OCI-LY1 (cell line): ENCODE results near the gene PASK.

Experiments
- H2AFZ ChIP-seq: fragments of 200-600 bp; sonication (generic), shearing (Covaris generic); 2 replicates; pipeline ENCODE4 v1.6.0; 2014; ENCODE audit warnings: antibody characterized with exemption, mild to moderate bottlenecking, low read length
- H3F3A ChIP-seq: fragments of 200-600 bp; sonication (generic), shearing (Covaris generic); 2 replicates; pipeline ENCODE4 v1.6.0; 2014; ENCODE audit warnings: mild to moderate bottlenecking, antibody characterized with exemption, low read length, moderate library complexity; ENCODE audit not compliant: insufficient read depth
- H3K27ac ChIP-seq: fragments of 200-600 bp; sonication (generic); 2 replicates; pipeline ENCODE4 v1.5.1; 2014; ENCODE audit warnings: low read length, mixed run types, mild to moderate bottlenecking, low read depth; ENCODE audit not compliant: poor library complexity, severe bottlenecking
- H3K27me3 ChIP-seq: fragments of 200-600 bp; sonication (generic); 2 replicates; pipeline ENCODE4 v1.6.0; 2014; ENCODE audit warnings: antibody characterized with exemption, mild to moderate bottlenecking, low read length, moderate library complexity; ENCODE audit not compliant: insufficient read depth
- H3K36me3 ChIP-seq: fragments of 200-600 bp; sonication (generic); 2 replicates; pipeline ENCODE4 v1.6.1; 2014; ENCODE audit warnings: mild to moderate bottlenecking, antibody characterized with exemption, low read length, moderate library complexity, mixed read lengths; ENCODE audit not compliant: insufficient read depth
- H3K4me1 ChIP-seq: fragments of 200-600 bp; sonication (generic); 2 replicates; pipeline ENCODE4 v1.5.1; 2014; ENCODE audit warnings: mild to moderate bottlenecking, low read length, moderate library complexity; ENCODE audit not compliant: insufficient read depth, severe bottlenecking
- H3K4me2 ChIP-seq: fragments of 200-600 bp; sonication (generic), shearing (Covaris generic); 2 replicates; pipeline ENCODE4 v1.6.1; 2014; ENCODE audit warnings: low read length
- H3K4me3 ChIP-seq: fragments of 200-600 bp; sonication (generic); 2 replicates; pipeline ENCODE4 v1.5.1; 2014; ENCODE audit warnings: low read length, low read depth, mild to moderate bottlenecking, mixed read lengths; ENCODE audit not compliant: poor library complexity, severe bottlenecking
- H3K79me2 ChIP-seq: fragments of 200-600 bp; shearing (Covaris generic); 2 replicates; pipeline ENCODE4 v1.6.1; 2016; ENCODE audit warnings: mixed run types, low read length, mixed read lengths; ENCODE audit not compliant: insufficient read depth
- H3K9ac ChIP-seq: fragments of 200-600 bp; sonication (generic), shearing (Covaris generic); 2 replicates; pipeline ENCODE4 v1.6.1; 2014; ENCODE audit warnings: mild to moderate bottlenecking, low read length, mixed read lengths
- H3K9me2 ChIP-seq: fragments of 200-600 bp; sonication (generic), shearing (Covaris generic); 2 replicates; pipeline ENCODE4 v1.6.1; 2014; ENCODE audit warnings: low read depth, mild to moderate bottlenecking, low read length, mixed read lengths
- H3K9me3 ChIP-seq: fragments of 200-600 bp; shearing (Covaris generic); 2 replicates; pipeline ENCODE4 v1.6.1; 2014; ENCODE audit warnings: low read length, mixed read lengths
- H4K20me1 ChIP-seq: fragments of 200-600 bp; sonication (generic), shearing (Covaris generic); 2 replicates; pipeline ENCODE4 v1.6.0; 2016; ENCODE audit warnings: mild to moderate bottlenecking, low read length; ENCODE audit not compliant: insufficient read depth
- CTCF ChIP-seq: fragments of 200-600 bp; sonication (generic), shearing (Covaris generic); IDR thresholded peaks from 2 replicates; pipeline ENCODE4 v1.5.1; 2017; ENCODE audit warnings: mild to moderate bottlenecking, antibody characterized with exemption, low read length, moderate library complexity, mixed read lengths
- EZH2 ChIP-seq: fragments of 200-600 bp; sonication (generic), shearing (Covaris generic); IDR thresholded peaks from 2 replicates; pipeline ENCODE4 v1.8.0; 2017; ENCODE audit warnings: borderline replicate concordance, mixed run types, mild to moderate bottlenecking, antibody characterized with exemption, low read length, moderate library complexity, mixed read lengths

PASK gene

GRCh38 chr2:241163601-241164118 is 14.4 kb upstream of the PASK start:
- Histone ChIP-seq H3K9ac (no peak overlapping the region), H3K27ac (no peak overlapping the region), H3F3A (no peaks in the 10 kb centered on the region), H3K27me3 (no peaks in the 10 kb centered on the region), H4K20me1 (no peaks in the 10 kb centered on the region), H3K79me2 (no peaks in the 10 kb centered on the region), H3K9me2 (no peaks in the 10 kb centered on the region), H3K9me3 (no peaks in the 10 kb centered on the region), H3K4me3 (no peak overlapping the region), H2AFZ (no peak overlapping the region), H3K4me2 (no peak overlapping the region), H3K4me1 (no peaks in the 10 kb centered on the region), H3K36me3 (peaks cover 81% of the 10 kb centered on the region)
- no peak for TF ChIP-seq EZH2
- no peak for TF ChIP-seq CTCF

- peaks cover 84% of the 10 kb centered on the region for H3K36me3 ChIP-seq
- H3K79me2 ChIP-seq = no peaks in the 10 kb centered on the region
- H3K27me3 ChIP-seq = no peaks in the 10 kb centered on the region
- H3K4me3 ChIP-seq = no peak overlapping the region
- H3K27ac ChIP-seq = no peak overlapping the region
- no peaks in the 10 kb centered on the region for H3K9me3 ChIP-seq
- H3K4me1 ChIP-seq = no peaks in the 10 kb centered on the region
- H3F3A ChIP-seq = no peaks in the 10 kb centered on the region
- no peak overlapping the region for H3K9ac ChIP-seq
- no peak overlapping the region for H3K4me2 ChIP-seq
- no peaks in the 10 kb centered on the region for H4K20me1 ChIP-seq
- TF ChIP-seq EZH2 = no peak
- TF ChIP-seq CTCF = no peak
- H2AFZ ChIP-seq = no peak overlapping the region
- H3K9me2 ChIP-seq = no peaks in the 10 kb centered on the region
Observed at GRCh38 chr2:241161646-241162281, 12.5 kb upstream of the PASK start.

- no peak overlapping the region for H3K27ac ChIP-seq
- peaks cover 74% of the 10 kb centered on the region for H3K36me3 ChIP-seq
- no peaks in the 10 kb centered on the region for H4K20me1 ChIP-seq
- no peaks in the 10 kb centered on the region for H3K27me3 ChIP-seq
- no peaks in the 10 kb centered on the region for H3K9me3 ChIP-seq
- no peaks in the 10 kb centered on the region for H3K4me1 ChIP-seq
- H3K4me2 ChIP-seq = no peak overlapping the region
- no peaks in the 10 kb centered on the region for H3F3A ChIP-seq
- H3K9me2 ChIP-seq = no peaks in the 10 kb centered on the region
- H3K79me2 ChIP-seq = no peaks in the 10 kb centered on the region
- TF ChIP-seq EZH2 (no peak), CTCF (no peak)
- H2AFZ ChIP-seq = no peak overlapping the region
- no peak overlapping the region for H3K9ac ChIP-seq
- H3K4me3 ChIP-seq = no peak overlapping the region
Observed at GRCh38 chr2:241160318-241160717, 11.0 kb upstream of the PASK start.
